ENCODE results near the gene RIOK2.
"Not testable (repeated sequence)": the region's sequence is repeated elsewhere in the genome, so short reads cannot be mapped to it uniquely, and the experiment has no call there.

RIOK2 gene

DNA sequence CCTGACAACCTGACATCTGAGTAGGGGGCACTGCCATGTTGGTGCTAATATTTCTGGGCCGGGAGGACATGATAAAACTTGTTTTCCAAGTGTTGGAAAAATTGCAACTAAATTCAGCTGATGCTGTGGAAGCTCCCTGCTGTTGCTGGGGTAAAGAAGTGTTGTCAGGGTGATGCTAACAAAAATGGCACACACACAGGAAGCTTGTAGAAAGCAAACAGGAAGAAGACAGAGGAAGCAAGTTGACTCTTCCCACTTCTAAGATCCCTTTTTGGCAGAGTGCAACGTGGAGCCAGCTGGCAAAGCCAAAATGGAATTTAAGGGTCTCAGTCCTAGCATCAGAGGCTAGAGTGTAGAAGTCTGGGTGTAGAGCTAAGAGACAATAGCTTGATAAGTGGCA lies 11.3 kb upstream of the RIOK2 start:
- no peak overlapping the region for H3K4me3 Mint-ChIP-seq
- peaks cover 4% of the 10 kb centered on the region for H3K36me3 Mint-ChIP-seq (ENCODE audit: low read depth)
- peaks cover 37% of the 10 kb centered on the region for H3K9me3 Mint-ChIP-seq
- TF ChIP-seq, protein P1, sequence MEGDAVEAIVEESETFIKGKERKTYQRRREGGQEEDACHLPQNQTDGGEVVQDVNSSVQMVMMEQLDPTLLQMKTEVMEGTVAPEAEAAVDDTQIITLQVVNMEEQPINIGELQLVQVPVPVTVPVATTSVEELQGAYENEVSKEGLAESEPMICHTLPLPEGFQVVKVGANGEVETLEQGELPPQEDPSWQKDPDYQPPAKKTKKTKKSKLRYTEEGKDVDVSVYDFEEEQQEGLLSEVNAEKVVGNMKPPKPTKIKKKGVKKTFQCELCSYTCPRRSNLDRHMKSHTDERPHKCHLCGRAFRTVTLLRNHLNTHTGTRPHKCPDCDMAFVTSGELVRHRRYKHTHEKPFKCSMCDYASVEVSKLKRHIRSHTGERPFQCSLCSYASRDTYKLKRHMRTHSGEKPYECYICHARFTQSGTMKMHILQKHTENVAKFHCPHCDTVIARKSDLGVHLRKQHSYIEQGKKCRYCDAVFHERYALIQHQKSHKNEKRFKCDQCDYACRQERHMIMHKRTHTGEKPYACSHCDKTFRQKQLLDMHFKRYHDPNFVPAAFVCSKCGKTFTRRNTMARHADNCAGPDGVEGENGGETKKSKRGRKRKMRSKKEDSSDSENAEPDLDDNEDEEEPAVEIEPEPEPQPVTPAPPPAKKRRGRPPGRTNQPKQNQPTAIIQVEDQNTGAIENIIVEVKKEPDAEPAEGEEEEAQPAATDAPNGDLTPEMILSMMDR (IDR thresholded peaks at IDR 0.05; ENCODE audit: unreplicated experiment in 3 of 3), result no peak
- no peaks in the 10 kb centered on the region for H3K4me1 Mint-ChIP-seq
- H3K27me3 Mint-ChIP-seq (ENCODE audit: low read depth), result no peaks in the 10 kb centered on the region
- H3K27ac Mint-ChIP-seq, result no peak overlapping the region

GRCh38 chr5:97193355-97193688 lies 10.3 kb upstream of the RIOK2 start:
- H3K4me1 Mint-ChIP-seq, result no peaks in the 10 kb centered on the region
- peaks cover 4% of the 10 kb centered on the region for H3K36me3 Mint-ChIP-seq (ENCODE audit: low read depth)
- H3K4me3 Mint-ChIP-seq, result no peak overlapping the region
- TF ChIP-seq, protein P1 (IDR thresholded peaks at IDR 0.05; ENCODE audit: unreplicated experiment in 3 of 3), result no peak
- no peaks in the 10 kb centered on the region for H3K27me3 Mint-ChIP-seq (ENCODE audit: low read depth)
- peaks cover 42% of the 10 kb centered on the region for H3K9me3 Mint-ChIP-seq
- H3K27ac Mint-ChIP-seq, result peak overlapping the region in 2 of 3 experiments; percentile 9 to 30

DNA sequence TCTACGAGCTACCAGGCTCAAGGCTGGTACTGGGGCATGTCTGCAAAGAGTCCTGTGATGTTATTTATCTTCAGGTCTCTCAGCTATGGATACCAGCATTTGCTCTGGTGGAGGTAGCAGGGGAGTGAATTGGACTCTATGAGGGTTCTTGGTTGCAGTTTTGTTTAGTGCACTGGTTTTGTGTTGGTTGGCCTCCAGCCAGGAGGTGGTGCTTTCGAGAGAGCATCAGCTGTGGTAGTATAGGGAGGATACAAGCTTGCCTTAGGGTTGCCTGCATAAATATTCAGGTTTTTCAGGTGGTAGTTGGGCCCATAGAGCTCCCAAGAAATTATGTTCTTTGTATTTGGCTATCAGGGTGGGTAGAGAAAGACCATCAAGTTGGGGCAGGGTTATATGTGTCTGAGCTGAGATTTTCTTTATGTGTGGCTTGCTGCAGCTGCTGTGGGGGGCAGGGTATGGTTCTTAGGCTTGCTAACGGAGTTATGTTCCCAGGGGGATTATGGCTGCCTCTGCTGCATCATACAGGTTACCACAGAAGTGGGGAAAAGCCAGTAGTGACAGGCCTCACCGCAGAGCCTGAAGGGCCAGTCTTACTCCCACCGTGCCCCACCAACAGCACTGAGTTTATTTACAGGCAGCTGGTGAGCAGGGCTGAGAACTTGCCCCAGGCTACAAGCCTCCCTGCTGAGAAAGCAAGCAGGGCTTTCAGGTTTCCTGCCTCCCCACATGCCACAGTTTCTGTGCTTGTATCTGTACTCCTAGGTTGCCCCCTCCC lies 9.7 kb upstream of the RIOK2 start:
- Mint-ChIP-seq H3K4me3 (no peak overlapping the region), H3K27me3 (ENCODE audit: low read depth) (no peaks in the 10 kb centered on the region), H3K4me1 (no peaks in the 10 kb centered on the region), H3K27ac (peak overlapping the region in 1 of 3 experiments; percentile 62), H3K36me3 (ENCODE audit: low read depth) (peaks cover 4% of the 10 kb centered on the region), H3K9me3 (peaks cover 42% of the 10 kb centered on the region)
- TF ChIP-seq, protein P1 (IDR thresholded peaks at IDR 0.05; ENCODE audit: unreplicated experiment in 3 of 3), result no peak

DNA sequence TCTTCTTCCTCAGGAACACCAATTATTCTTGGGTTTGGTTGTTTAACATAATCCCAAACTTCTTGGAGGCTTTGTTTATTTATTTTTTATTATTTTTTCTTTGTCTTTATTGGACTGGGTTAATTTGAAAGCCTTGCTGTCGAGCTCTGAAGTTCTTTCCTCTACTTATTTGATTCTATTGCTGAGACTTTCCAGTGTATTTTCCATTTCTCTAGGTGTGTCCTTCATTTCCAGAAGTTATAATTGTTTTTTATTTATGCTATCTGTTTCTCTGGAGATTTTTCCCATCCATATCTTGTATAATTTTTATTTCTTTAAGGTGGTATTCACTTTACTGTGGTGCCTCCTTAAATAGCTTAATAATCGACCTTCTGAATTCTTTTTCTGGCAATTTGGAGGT lies 8.8 kb upstream of the RIOK2 start:
- no peak overlapping the region for H3K27ac Mint-ChIP-seq
- peaks cover 4% of the 10 kb centered on the region for H3K36me3 Mint-ChIP-seq (ENCODE audit: low read depth)
- H3K4me3 Mint-ChIP-seq, result no peak overlapping the region
- H3K9me3 Mint-ChIP-seq, result peaks cover 42% of the 10 kb centered on the region
- no peaks in the 10 kb centered on the region for H3K4me1 Mint-ChIP-seq
- H3K27me3 Mint-ChIP-seq (ENCODE audit: low read depth), result no peaks in the 10 kb centered on the region
- TF ChIP-seq, protein P1 (IDR thresholded peaks at IDR 0.05; ENCODE audit: unreplicated experiment in 3 of 3), result no peak

DNA sequence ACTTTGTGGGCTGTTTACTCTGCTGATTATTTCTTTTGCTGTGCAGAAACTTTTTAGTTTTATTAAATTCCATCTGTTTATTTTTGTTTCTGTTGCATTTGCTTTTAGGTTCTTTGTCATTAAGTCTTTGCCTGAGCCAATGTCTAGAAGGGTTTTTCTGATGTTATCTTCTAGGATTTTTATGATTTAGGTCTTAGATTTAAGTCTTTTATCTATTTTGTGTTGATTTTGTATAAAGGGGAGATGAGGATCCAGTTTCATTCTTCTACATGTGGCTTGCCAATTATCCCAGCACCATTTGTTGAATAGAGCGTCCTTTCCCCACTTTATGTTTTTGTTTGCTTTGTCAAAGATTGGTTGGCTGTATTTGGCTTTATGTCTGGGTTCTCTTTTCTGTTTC lies 6.5 kb upstream of the RIOK2 start:
- H3K4me3 Mint-ChIP-seq; H3K27me3 Mint-ChIP-seq (ENCODE audit: low read depth); H3K4me1 Mint-ChIP-seq; H3K27ac Mint-ChIP-seq; H3K36me3 Mint-ChIP-seq (ENCODE audit: low read depth): not testable (repeated sequence)
- peaks cover 44% of the 10 kb centered on the region for H3K9me3 Mint-ChIP-seq

- H3K27ac Mint-ChIP-seq, result peak overlapping the region; percentile 99 to 100 (median 100)
- peaks cover 8% of the 10 kb centered on the region for H3K9me3 Mint-ChIP-seq
- H3K27me3 Mint-ChIP-seq (ENCODE audit: low read depth), result no peaks in the 10 kb centered on the region
- H3K36me3 Mint-ChIP-seq (ENCODE audit: low read depth), result peaks cover 19% of the 10 kb centered on the region
- TF ChIP-seq, protein P1 (IDR thresholded peaks at IDR 0.05; ENCODE audit: unreplicated experiment in 3 of 3), result no peak
- H3K4me1 Mint-ChIP-seq, result peaks cover 24% of the 10 kb centered on the region
- peak overlapping the region; percentile 92 to 94 (median 93) for H3K4me3 Mint-ChIP-seq
Measured at GRCh38 chr5:97183930-97184213, 825 bp upstream of the RIOK2 start.
